Measurements from ENCODE around the gene CNNM1.

The CNNM1 gene

DNA sequence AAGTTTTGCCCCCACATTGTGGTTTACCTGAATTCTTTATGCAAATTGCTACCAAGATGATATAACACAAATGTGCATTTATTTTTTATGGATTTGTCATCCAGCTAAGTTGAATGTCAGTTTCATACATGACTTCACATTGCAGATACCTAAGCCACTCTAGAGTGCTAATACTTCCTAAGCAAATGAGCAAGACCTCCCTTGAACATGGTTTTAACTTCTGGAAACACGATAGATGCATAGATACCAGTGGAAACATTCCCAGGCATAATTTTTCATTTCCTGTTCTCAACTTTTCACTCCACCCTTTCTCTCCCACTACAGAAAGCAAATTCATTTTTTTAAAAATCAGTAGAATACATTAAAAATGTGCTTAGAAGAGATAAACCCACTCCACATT lies 81.0 kb downstream of the CNNM1 start:
- TF ChIP-seq ZFX (IDR thresholded peaks at IDR 0.05) (no peak), CTCF (conservative IDR thresholded peaks at IDR 0.05) (no peak)
- H3K27ac ChIP-seq = no peak overlapping the region

- TF ChIP-seq ZFX (IDR thresholded peaks at IDR 0.05) (no peak), CTCF (conservative IDR thresholded peaks at IDR 0.05) (no peak)
- no peak overlapping the region for H3K27ac ChIP-seq
These were observed 81.7 kb downstream of the CNNM1 start for GRCh38 chr10:99410876-99411275.

GRCh38 chr10:99411546-99411945 lies 82.4 kb downstream of the CNNM1 start:
- TF ChIP-seq CTCF (conservative IDR thresholded peaks at IDR 0.05) (no peak), ZFX (IDR thresholded peaks at IDR 0.05) (no peak)
- H3K27ac ChIP-seq = no peak overlapping the region

DNA sequence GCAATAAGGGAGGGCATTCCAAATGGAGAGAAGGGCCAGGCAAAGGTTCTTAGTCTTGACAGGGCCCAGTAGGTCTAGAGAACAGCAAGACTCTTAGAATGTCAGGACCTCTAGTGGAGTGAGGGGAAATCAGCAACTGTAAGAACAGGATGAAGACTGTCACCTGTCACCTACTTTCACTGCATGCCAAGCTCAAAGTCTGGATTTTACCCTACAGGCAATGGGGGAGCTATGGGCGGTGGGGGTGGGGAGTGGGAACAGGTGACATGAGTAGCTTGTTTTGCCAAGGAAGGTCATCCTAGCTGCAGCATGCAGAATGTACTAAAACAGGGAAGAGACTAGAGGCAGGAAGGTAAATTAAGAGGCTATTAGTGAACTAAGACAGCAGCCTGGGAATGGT lies 82.9 kb downstream of the CNNM1 start:
- H3K27ac ChIP-seq = no peak overlapping the region
- no peak for TF ChIP-seq ZFX (IDR thresholded peaks at IDR 0.05)
- no peak; the same call in 1 of the 2 replicates for TF ChIP-seq CTCF (conservative IDR thresholded peaks at IDR 0.05)

DNA sequence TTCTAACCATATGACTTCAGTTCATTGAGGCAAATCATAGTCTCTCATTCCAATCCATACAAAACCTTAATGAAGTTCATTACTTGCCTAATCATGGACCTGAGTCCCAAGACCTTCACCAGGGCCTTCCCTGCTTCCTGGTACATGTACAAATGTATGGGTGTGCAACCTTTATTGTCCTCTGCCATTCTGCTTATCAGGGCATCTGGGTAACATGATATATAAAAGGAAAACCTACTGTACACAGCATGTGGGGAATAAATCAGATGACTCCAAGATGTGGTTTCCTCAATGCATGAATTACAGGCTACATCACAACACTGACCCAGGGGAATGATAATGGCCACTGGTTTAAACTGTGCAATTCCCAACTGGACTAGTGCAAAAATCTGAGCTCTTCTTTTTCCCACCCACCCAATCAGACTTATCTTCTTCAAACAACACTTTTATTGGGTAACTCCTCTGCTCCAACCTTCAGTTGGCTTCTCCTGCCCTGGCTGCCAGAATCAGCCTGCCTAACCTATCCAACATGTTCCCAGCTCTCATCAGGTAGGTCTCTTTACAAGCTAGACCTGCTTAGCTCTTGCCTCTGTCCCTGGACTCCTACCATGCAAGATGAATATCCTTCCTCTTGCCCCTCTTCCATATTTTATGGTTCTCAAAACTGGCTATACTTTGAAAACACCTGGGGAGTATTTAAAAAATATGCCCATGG lies 89.9 kb downstream of the CNNM1 start:
- H3K27ac ChIP-seq = no peak overlapping the region; the same call in 1 of the 2 replicates
- no peak for TF ChIP-seq CTCF (conservative IDR thresholded peaks at IDR 0.05)

- no peak overlapping the region; the same call in 1 of the 2 replicates for H3K27ac ChIP-seq
- TF ChIP-seq ZFX (IDR thresholded peaks at IDR 0.05) (no peak), CTCF (conservative IDR thresholded peaks at IDR 0.05) (no peak)
These were observed 90.5 kb downstream of the CNNM1 start for GRCh38 chr10:99419688-99420087.

GRCh38 chr10:99421233-99421739 lies 92.1 kb downstream of the CNNM1 start:
- no peak overlapping the region for H3K27ac ChIP-seq
- TF ChIP-seq CTCF (conservative IDR thresholded peaks at IDR 0.05) (no peak), ZFX (IDR thresholded peaks at IDR 0.05) (no peak)

Data from C4-2B (cell line).